ENCODE results near the gene SND1. TPM values are rescaled to one million over a fixed set of nuclear protein-coding genes. Genes with fewer than 3 reads are reported as not detected.

Gene SND1
- total RNA-seq, 4 donors from 2014 or later = 70.8 to 141 (median 85.7) TPM

GRCh38 chr7:127881564-127881963 is 229.6 kb downstream of the SND1 start:
- TF ChIP-seq EP300 (IDR thresholded peaks at IDR 0.05) = no peak
- no peak for TF ChIP-seq CTCF (IDR thresholded peaks at IDR 0.05)
- TF ChIP-seq POLR2A (IDR thresholded peaks at IDR 0.05) = no peak
- Histone ChIP-seq H3K9me3 (no peaks in the 10 kb centered on the region), H3K4me3 (no peak overlapping the region), H3K27me3 (no peaks in the 10 kb centered on the region), H3K36me3 (no peaks in the 10 kb centered on the region), H3K4me1 (peaks cover 0 to 29% (median 6%) of the 10 kb centered on the region in 4 donors), H3K27ac (no peak overlapping the region)
- no peak for DNase-seq (ENCODE audit: low spot score in 2 of 2)
- WGBS, 2 donors = 84 to 91% methylated on average over 7 of the region's 7 CpGs

GRCh38 chr7:127882313-127882920 is 230.4 kb downstream of the SND1 start:
- DNase-seq (ENCODE audit: low spot score in 2 of 2) = no peak
- H3K27ac ChIP-seq = peak overlapping the region in 1 of 4 donors; percentile 8
- WGBS, 2 donors = 28 to 35% methylated on average over 3 of the region's 3 CpGs
- H3K36me3 ChIP-seq = no peaks in the 10 kb centered on the region
- TF ChIP-seq EP300 (IDR thresholded peaks at IDR 0.05) (no peak), POLR2A (IDR thresholded peaks at IDR 0.05) (no peak), CTCF (IDR thresholded peaks at IDR 0.05) (no peak)
- no peaks in the 10 kb centered on the region for H3K9me3 ChIP-seq
- H3K4me3 ChIP-seq = no peak overlapping the region
- peaks cover 0 to 35% (median 11%) of the 10 kb centered on the region in 4 donors for H3K4me1 ChIP-seq
- H3K27me3 ChIP-seq = no peaks in the 10 kb centered on the region

GRCh38 chr7:127884066-127884559 is 232.1 kb downstream of the SND1 start:
- Histone ChIP-seq H3K4me3 (no peak overlapping the region), H3K4me1 (peaks cover 0 to 52% (median 15%) of the 10 kb centered on the region in 4 donors), H3K36me3 (peaks cover 0 to 15% (median 0%) of the 10 kb centered on the region in 3 donors), H3K27me3 (no peaks in the 10 kb centered on the region), H3K9me3 (no peaks in the 10 kb centered on the region), H3K27ac (peak overlapping the region in 2 of 4 donors; percentile 58 to 86)
- WGBS, 2 donors = 99 to 100% methylated on average over 3 of the region's 3 CpGs
- no peak for DNase-seq (ENCODE audit: low spot score in 2 of 2)
- TF ChIP-seq CTCF (IDR thresholded peaks at IDR 0.05) (no peak), EP300 (IDR thresholded peaks at IDR 0.05) (no peak), POLR2A (IDR thresholded peaks at IDR 0.05) (no peak)

- DNase-seq (ENCODE audit: low spot score in 2 of 2) = no peak
- Histone ChIP-seq H3K27ac (peak overlapping the region in 3 of 4 donors; percentile 52 to 86 (median 58)), H3K9me3 (no peaks in the 10 kb centered on the region), H3K4me3 (no peak overlapping the region), H3K4me1 (peaks cover 0 to 61% (median 15%) of the 10 kb centered on the region in 4 donors), H3K36me3 (peaks cover 0 to 17% (median 0%) of the 10 kb centered on the region in 3 donors), H3K27me3 (no peaks in the 10 kb centered on the region)
- TF ChIP-seq POLR2A (IDR thresholded peaks at IDR 0.05) (no peak), EP300 (IDR thresholded peaks at IDR 0.05) (no peak), CTCF (IDR thresholded peaks at IDR 0.05) (no peak)
- 70 to 76% methylated on average over 3 of the region's 3 CpGs for WGBS, 2 donors
These were observed 233.3 kb downstream of the SND1 start for GRCh38 chr7:127885222-127885772.

- WGBS, 2 donors = 40 to 47% methylated on average over 4 of the region's 4 CpGs
- TF ChIP-seq EP300 (IDR thresholded peaks at IDR 0.05) = peak in 1 of 2 donors; percentile 59
- no peak for TF ChIP-seq POLR2A (IDR thresholded peaks at IDR 0.05)
- peak overlapping the region in 3 of 4 donors; percentile 52 to 86 (median 58) for H3K27ac ChIP-seq
- DNase-seq (ENCODE audit: low spot score in 2 of 2) = no peak
- H3K4me1 ChIP-seq = peaks cover 0 to 66% (median 18%) of the 10 kb centered on the region in 4 donors
- no peaks in the 10 kb centered on the region for H3K9me3 ChIP-seq
- no peak overlapping the region for H3K4me3 ChIP-seq
- H3K27me3 ChIP-seq = no peaks in the 10 kb centered on the region
- H3K36me3 ChIP-seq = peaks cover 0 to 17% (median 0%) of the 10 kb centered on the region in 3 donors
These were observed 233.8 kb downstream of the SND1 start for GRCh38 chr7:127885843-127886242.
